Psoas muscle (tissue), 8 donors: Measurements from ENCODE around the gene PFDN2. TPM values are rescaled to one million over a fixed set of nuclear protein-coding genes. Genes with fewer than 3 reads are reported as not detected.
"Not testable (repeated sequence)": the region's sequence is repeated elsewhere in the genome, so short reads cannot be mapped to it uniquely, and the experiment has no call there.

ENCODE experiments used
- ATAC-seq, 4 donors: fragments of 200-7000 bp; cut with Tn5 transposase; one replicate each; pipeline ENCODE4 v1.9.1; 2020; ENCODE audit warnings: moderate library complexity in 3 of 4, mild to moderate bottlenecking in 2 of 4
- DNase-seq, 2 donors: peaks; one replicate each; pipeline ENCODE4 v3.0.0-alpha.2; 2020
- H3K27ac ChIP-seq: fragments of 200-600 bp; one replicate; pipeline ENCODE4 v1.8.0; 2022
- H3K27me3 ChIP-seq, 3 donors: fragments of 200-600 bp in 1 of 3; one replicate each; pipeline versions ENCODE4 v1.6.1 to v1.8.0; 2013 to 2022; ENCODE audit warnings: low read length in 2 of 3, mild to moderate bottlenecking in 2 of 3, moderate library complexity in 1 of 3; ENCODE audit not compliant: insufficient read depth in 3 of 3
- H3K36me3 ChIP-seq, 2 donors: fragments of 200-600 bp in 1 of 2; one replicate each; pipeline versions ENCODE4 v1.6.1 to v1.8.0; 2013 to 2022; ENCODE audit warnings: low read depth in 1 of 2, mild to moderate bottlenecking in 1 of 2, moderate library complexity in 1 of 2; ENCODE audit not compliant: insufficient read depth in 1 of 2
- H3K4me1 ChIP-seq: fragments of 200-600 bp; one replicate; pipeline ENCODE4 v1.8.0; 2022
- H3K4me3 ChIP-seq: fragments of 200-600 bp; one replicate; pipeline ENCODE4 v1.8.0; 2022; ENCODE audit warnings: mild to moderate bottlenecking
- H3K9me3 ChIP-seq: fragments of 200-600 bp; one replicate; pipeline ENCODE4 v1.8.0; 2022
- WGBS, 3 donors: extraction: QIAGEN DNeasy Blood & Tissue Kit; methylation state at CpG; one replicate each; pipeline versions ENCODE4 v1.1.6 to v1.1.7; 2013; 5-methylcytosine and 5-hydroxymethylcytosine counted together
- intact Hi-C, 2 donors: fragments of 100-400 bp; cut with DNase I; formaldehyde crosslinking; loops; one replicate each; pipeline versions ENCODE4 v1.11.0 to v1.14.2; 2022
- polyA plus RNA-seq, 3 donors: library from polyadenylated mRNA; stranded (reverse); fragments of 200-250 nt; gene quantifications; one replicate each; pipeline ENCODE4 v1.2.3, GENCODE V29; 2013
- total RNA-seq, 4 donors: library from RNA; stranded (reverse); fragmentation: NEBNext Ultra II Directional in 2 of 4; extraction: Animal tissue kit (Norgen Biotek cat#: 25700) in 2 of 4; gene quantifications; one replicate each; pipeline versions ENCODE4 v1.2.1 to v1.2.4, GENCODE V29; 2021 to 2023
- TF ChIP-seq, protein P1 (sequence below): fragments of 200-600 bp; IDR thresholded peaks from one replicate; pipeline ENCODE4 v1.8.0; 2022; ENCODE audit warnings: antibody characterized with exemption
- donor health status: healthy with polysubstance abuse.
- donor health status: DM: no; HTN: no; CAD: no; lungs with moderate emphysema.
- donor health status: Bipolar disorder and iron deficiency.
- donor health status: healthy.
- donor health status: DM: yes; HTN: yes; CAD: no.
- donor health status: DM: no; HTN: no; CAD: no.
- donor health status: DM: no; HTN: no; CAD: no.
- donor health status: DM: yes; HTN: yes; CAD: no.

Gene PFDN2
- total and polyA plus RNA-seq, 7 donors = 60.2 to 759 (median 144) TPM

DNA sequence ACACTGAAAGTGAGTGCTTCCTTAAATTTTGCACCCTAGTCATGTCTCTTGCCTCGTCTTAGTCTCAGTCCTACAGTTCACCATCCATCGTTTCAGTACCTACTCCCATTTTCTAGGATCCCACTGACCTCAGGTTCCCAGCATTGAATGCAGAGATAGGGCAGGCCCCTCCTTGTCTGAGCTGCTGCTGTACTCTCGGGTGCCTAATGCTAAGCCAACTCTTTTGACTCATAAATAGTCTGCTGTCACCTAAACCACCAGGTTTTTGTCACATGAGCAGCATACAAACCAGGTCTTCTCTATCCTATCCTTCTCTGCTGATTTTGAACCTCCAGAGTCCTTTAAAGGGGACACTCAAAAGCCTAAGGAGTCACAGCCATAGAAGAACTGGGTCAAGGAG is 51.1 kb downstream of the PFDN2 start:
- Histone ChIP-seq H3K27me3 (peaks cover 0 to 18% (median 0%) of the 10 kb centered on the region in 3 donors), H3K4me3 (no peak overlapping the region), H3K4me1 (no peaks in the 10 kb centered on the region), H3K9me3 (no peaks in the 10 kb centered on the region), H3K36me3 (no peaks in the 10 kb centered on the region), H3K27ac (no peak overlapping the region)
- TF ChIP-seq, protein P1, sequence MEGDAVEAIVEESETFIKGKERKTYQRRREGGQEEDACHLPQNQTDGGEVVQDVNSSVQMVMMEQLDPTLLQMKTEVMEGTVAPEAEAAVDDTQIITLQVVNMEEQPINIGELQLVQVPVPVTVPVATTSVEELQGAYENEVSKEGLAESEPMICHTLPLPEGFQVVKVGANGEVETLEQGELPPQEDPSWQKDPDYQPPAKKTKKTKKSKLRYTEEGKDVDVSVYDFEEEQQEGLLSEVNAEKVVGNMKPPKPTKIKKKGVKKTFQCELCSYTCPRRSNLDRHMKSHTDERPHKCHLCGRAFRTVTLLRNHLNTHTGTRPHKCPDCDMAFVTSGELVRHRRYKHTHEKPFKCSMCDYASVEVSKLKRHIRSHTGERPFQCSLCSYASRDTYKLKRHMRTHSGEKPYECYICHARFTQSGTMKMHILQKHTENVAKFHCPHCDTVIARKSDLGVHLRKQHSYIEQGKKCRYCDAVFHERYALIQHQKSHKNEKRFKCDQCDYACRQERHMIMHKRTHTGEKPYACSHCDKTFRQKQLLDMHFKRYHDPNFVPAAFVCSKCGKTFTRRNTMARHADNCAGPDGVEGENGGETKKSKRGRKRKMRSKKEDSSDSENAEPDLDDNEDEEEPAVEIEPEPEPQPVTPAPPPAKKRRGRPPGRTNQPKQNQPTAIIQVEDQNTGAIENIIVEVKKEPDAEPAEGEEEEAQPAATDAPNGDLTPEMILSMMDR = no peak
- no peak for DNase-seq
- no peak for ATAC-seq
- intact Hi-C loops = no loop called here
- 58 to 66% (median 64%) methylated on average over 3 of the region's 3 CpGs for WGBS, 3 donors

DNA sequence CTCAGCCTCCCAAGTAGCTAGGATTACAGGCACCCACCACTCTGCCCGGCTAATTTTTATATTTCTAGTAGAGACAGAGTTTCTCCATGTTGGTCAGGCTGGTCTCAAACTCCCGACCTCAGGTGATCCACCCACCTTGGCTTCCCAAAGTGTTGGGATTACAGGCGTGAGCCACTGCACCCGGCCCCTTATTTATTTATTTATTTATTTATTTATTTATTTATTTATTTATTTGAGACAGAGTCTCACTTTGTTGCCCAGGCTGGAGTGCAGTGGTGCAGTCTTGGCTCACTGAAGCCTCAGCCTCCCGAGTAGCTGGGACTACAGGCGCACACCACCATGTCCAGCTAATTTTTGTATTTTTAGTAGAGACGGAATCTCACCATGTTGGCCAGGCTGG is 52.2 kb downstream of the PFDN2 start:
- intact Hi-C loops, ATAC-seq: not testable (repeated sequence)

DNA sequence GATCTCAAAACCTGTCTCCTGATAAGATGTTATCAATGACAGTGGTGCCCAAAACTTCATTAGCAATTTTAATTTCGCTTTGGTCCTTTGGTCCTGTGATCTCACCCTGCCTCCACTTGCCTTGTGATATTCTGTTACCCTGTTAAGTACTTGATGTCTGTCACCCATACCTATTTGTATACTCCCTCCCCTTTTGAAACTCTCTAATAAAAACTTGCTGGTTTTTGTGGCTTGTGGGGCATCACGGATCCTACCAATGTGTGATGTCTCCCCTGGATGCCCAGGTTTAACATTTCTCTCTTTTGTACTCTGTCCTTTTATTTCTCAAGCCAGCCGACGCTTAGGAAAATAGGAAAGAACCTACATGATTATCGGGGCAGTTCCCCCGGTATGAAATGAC is 53.9 kb downstream of the PFDN2 start:
- H3K27ac ChIP-seq, ATAC-seq, H3K4me1 ChIP-seq, H3K4me3 ChIP-seq, H3K36me3 ChIP-seq, H3K9me3 ChIP-seq, DNase-seq, intact Hi-C loops: not testable (repeated sequence)
- H3K27me3 ChIP-seq = peaks cover 0 to 27% (median 0%) of the 10 kb centered on the region in 3 donors
- WGBS, 3 donors = 58 to 65% (median 60%) methylated on average over 6 of the region's 6 CpGs

More for the DNA sequence above, 52.2 kb downstream of the PFDN2 start:
- H3K36me3 ChIP-seq, DNase-seq, H3K27ac ChIP-seq, H3K9me3 ChIP-seq, H3K4me3 ChIP-seq, H3K4me1 ChIP-seq: not testable (repeated sequence)
- WGBS, 3 donors = 88 to 91% (median 91%) methylated on average over 7 of the region's 7 CpGs
- peaks cover 0 to 27% (median 0%) of the 10 kb centered on the region in 3 donors for H3K27me3 ChIP-seq

DNA sequence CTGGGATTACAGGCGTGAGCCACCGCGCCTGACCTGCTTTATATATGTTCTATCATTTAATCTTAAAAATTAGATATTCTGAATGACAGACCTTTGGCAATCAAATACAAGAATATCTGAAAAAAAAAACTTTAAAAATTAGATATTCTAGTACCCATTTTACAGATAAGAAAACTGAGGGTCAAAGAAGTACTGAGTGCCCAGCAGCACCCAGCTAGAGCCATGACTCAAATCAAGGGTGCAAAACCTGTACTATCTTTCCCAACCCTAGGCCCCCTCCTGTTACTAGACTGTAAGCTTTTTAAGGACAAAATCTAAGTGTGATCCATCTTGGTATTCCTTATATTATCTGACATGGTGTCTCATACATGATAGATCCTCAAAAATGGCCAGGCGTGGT is 56.4 kb downstream of the PFDN2 start:
- H3K9me3 ChIP-seq = no peaks in the 10 kb centered on the region
- no peak overlapping the region for H3K4me3 ChIP-seq
- H3K27ac ChIP-seq = no peak overlapping the region
- peaks cover 0 to 27% (median 0%) of the 10 kb centered on the region in 3 donors for H3K27me3 ChIP-seq
- DNase-seq (no peak), ATAC-seq (no peak)
- intact Hi-C loops = no loop called here
- WGBS, 3 donors = 90 to 95% (median 92%) methylated on average over 4 of the region's 4 CpGs
- H3K4me1 ChIP-seq = no peaks in the 10 kb centered on the region
- H3K36me3 ChIP-seq = no peaks in the 10 kb centered on the region
- TF ChIP-seq, protein P1 = no peak

DNA sequence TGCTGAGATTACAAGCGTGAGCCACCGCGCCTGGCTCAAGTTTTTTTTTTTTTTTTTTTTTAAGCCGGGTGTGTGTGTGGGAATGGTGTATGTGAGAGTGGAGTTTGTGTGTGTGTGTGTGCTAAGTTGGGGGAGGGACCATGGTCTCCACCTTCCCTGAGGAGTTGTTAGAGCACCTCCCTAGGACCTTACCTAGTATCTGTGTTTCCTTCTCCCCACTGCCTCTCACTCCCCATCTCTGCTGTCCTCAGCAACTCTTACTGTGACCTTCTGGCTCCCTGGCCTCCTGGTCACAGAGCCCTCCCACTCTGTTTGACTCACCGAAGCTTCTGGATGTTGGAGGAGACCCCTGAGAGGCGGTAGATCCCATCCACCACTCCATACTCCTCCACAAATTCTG is 58.5 kb downstream of the PFDN2 start:
- Histone ChIP-seq H3K9me3 (no peaks in the 10 kb centered on the region), H3K27me3 (peaks cover 0 to 26% (median 0%) of the 10 kb centered on the region in 3 donors), H3K27ac (no peak overlapping the region), H3K4me3 (no peak overlapping the region), H3K36me3 (no peaks in the 10 kb centered on the region), H3K4me1 (no peaks in the 10 kb centered on the region)
- intact Hi-C loops = no loop called here
- ATAC-seq = no peak
- no peak for DNase-seq
- 71 to 83% (median 82%) methylated on average over 6 of the region's 6 CpGs for WGBS, 3 donors
- TF ChIP-seq, protein P1 = no peak

DNA sequence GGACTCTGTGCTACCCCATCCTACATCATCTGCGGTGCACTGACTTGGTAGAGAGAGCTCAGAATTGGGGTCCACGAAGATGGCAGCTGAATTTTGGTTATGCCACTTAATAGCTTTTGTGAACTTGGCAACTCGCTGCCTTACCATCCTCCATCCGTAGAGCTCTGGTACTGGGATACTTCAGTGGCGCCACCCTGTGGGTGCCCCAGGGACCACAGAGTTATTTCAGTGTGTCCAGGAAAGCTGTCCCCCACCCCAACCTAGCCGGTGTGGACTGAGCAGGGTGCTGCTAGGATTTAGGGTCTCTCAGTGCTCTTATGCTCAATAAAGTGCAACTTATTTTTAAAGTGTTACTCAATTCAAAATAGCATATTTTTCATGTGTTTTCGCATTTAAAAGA is 63.0 kb downstream of the PFDN2 start:
- Histone ChIP-seq H3K36me3 (no peaks in the 10 kb centered on the region), H3K27ac (no peak overlapping the region), H3K27me3 (peaks cover 0 to 13% (median 2%) of the 10 kb centered on the region in 3 donors), H3K9me3 (no peaks in the 10 kb centered on the region), H3K4me3 (no peak overlapping the region), H3K4me1 (no peaks in the 10 kb centered on the region)
- intact Hi-C loops = no loop called here
- WGBS, 3 donors = 70 to 81% (median 78%) methylated on average over 7 of the region's 7 CpGs
- ATAC-seq = no peak
- DNase-seq = no peak
- TF ChIP-seq, protein P1 = no peak
